IMR-90 (cell line): Measurements from ENCODE around the gene ETV6. TPM values are rescaled to one million over a fixed set of nuclear protein-coding genes. Genes with fewer than 3 reads are reported as not detected.

Experiments used
- ATAC-seq: fragments of 200-7000 bp; cut with Tn5 transposase; 2 replicates; pipeline ENCODE4 v1.9.1; 2020; ENCODE audit warnings: low read depth, mild to moderate bottlenecking, moderate library complexity
- BruUV-seq: library from RNA; stranded (reverse); fragments of 400-500 nt; replicated peaks from 2 replicates; lab custom pipeline; 2021; lab: Mats Ljungman, UMichigan
- CTCF ChIA-PET: fragments of 300-600 bp; formaldehyde crosslinking; extraction: SDS; loops from one replicate; lab custom pipeline; 2021; ENCODE audit warnings: antibody characterized with exemption; lab: Yijun Ruan, JAX
- POLR2A ChIA-PET: fragments of 300-600 bp; sonication (Branson Sonifier 250); formaldehyde crosslinking; loops from one replicate; lab custom pipeline; 2022; ENCODE audit warnings: antibody characterized with exemption; ENCODE audit not compliant: unreplicated experiment; lab: Charles Lee
- DNase-seq: peaks from one replicate; pipeline ENCODE4 v3.0.0; 2013
- H2AFZ ChIP-seq: replicated peaks from 2 replicates; pipeline ENCODE3; 2013; ENCODE audit warnings: low read length, mild to moderate bottlenecking; ENCODE audit not compliant: poor library complexity
- H2AK5ac ChIP-seq: 2 replicates; pipeline ENCODE4 v1.6.1; 2013; ENCODE audit warnings: low read depth, low read length, inconsistent platforms
- H2AK9ac ChIP-seq: replicated peaks from 2 replicates; pipeline ENCODE3; 2013; ENCODE audit warnings: mild to moderate bottlenecking, low read depth, low read length, moderate library complexity; ENCODE audit not compliant: poor library complexity
- H2BK120ac ChIP-seq: 2 replicates; pipeline ENCODE4 v1.6.1; 2013; ENCODE audit warnings: low read depth, low read length, inconsistent platforms
- H2BK15ac ChIP-seq: 3 replicates; pipeline ENCODE4 v1.6.1; 2013; ENCODE audit warnings: low read depth, low read length, inconsistent platforms
- H2BK20ac ChIP-seq: 2 replicates; pipeline ENCODE4 v1.6.1; 2013; ENCODE audit warnings: low read depth, mild to moderate bottlenecking, inconsistent platforms, low read length, moderate library complexity
- H2BK5ac ChIP-seq: 2 replicates; pipeline ENCODE4 v1.6.1; 2013; ENCODE audit warnings: mild to moderate bottlenecking, low read depth, low read length, inconsistent platforms; ENCODE audit not compliant: poor library complexity, severe bottlenecking
- H3K14ac ChIP-seq: replicated peaks from 2 replicates; pipeline ENCODE4 v1.6.1; 2013; ENCODE audit warnings: low read depth, low read length, inconsistent platforms
- H3K18ac ChIP-seq: 2 replicates; pipeline ENCODE4 v1.6.1; 2013; ENCODE audit warnings: low read depth, low read length, control low read depth
- H3K23ac ChIP-seq: 2 replicates; pipeline ENCODE4 v1.6.1; 2013; ENCODE audit warnings: low read depth, low read length, inconsistent platforms
- H3K27ac ChIP-seq: 2 replicates; pipeline ENCODE4 v1.5.1; 2013; ENCODE audit warnings: mild to moderate bottlenecking, control low read depth, low read length; ENCODE audit not compliant: insufficient read depth
- H3K27me3 ChIP-seq: 2 replicates; pipeline ENCODE4 v1.6.1; 2013; ENCODE audit warnings: low read length; ENCODE audit not compliant: control insufficient read depth, insufficient read depth
- H3K36me3 ChIP-seq: 2 replicates; pipeline ENCODE4 v1.6.1; 2013; ENCODE audit warnings: low read length, mixed read lengths; ENCODE audit not compliant: control insufficient read depth, insufficient read depth
- H3K4ac ChIP-seq: 2 replicates; pipeline ENCODE4 v1.6.1; 2013; ENCODE audit warnings: low read depth, low read length, inconsistent platforms
- H3K4me1 ChIP-seq: 2 replicates; pipeline ENCODE4 v1.6.1; 2013; ENCODE audit warnings: low read length, mixed read lengths; ENCODE audit not compliant: control insufficient read depth, insufficient read depth
- H3K4me2 ChIP-seq: 2 replicates; pipeline ENCODE4 v1.6.1; 2013; ENCODE audit warnings: low read depth, mild to moderate bottlenecking, control low read depth, low read length, moderate library complexity
- H3K4me3 ChIP-seq: 2 replicates; pipeline ENCODE4 v1.5.1; 2013; ENCODE audit warnings: low read depth, mild to moderate bottlenecking, control low read depth, low read length, moderate library complexity; ENCODE audit not compliant: insufficient read depth
- H3K56ac ChIP-seq: 2 replicates; pipeline ENCODE4 v1.6.1; 2013; ENCODE audit warnings: low read length, inconsistent platforms; ENCODE audit not compliant: insufficient read depth; ENCODE audit errors: extremely low read depth
- H3K79me1 ChIP-seq, 2 experiments: 2 replicates each; pipeline ENCODE4 v1.6.1; 2013; ENCODE audit warnings: low read length in 2 of 2, inconsistent platforms in 1 of 2, low read depth in 1 of 2
- H3K9ac ChIP-seq: 2 replicates; pipeline ENCODE4 v1.6.1; 2013; ENCODE audit warnings: low read depth, low read length, control low read depth
- H3K9me1 ChIP-seq: 2 replicates; pipeline ENCODE4 v1.6.1; 2013; ENCODE audit warnings: low read length, inconsistent platforms; ENCODE audit not compliant: insufficient read depth
- H3K9me3 ChIP-seq: 2 replicates; pipeline ENCODE4 v1.6.1; 2013; ENCODE audit warnings: low read length; ENCODE audit not compliant: control insufficient read depth, insufficient read depth
- H4K20me1 ChIP-seq: 2 replicates; pipeline ENCODE4 v1.6.1; 2013; ENCODE audit warnings: low read length, inconsistent platforms; ENCODE audit not compliant: insufficient read depth
- H4K5ac ChIP-seq: 2 replicates; pipeline ENCODE4 v1.6.1; 2013; ENCODE audit warnings: mild to moderate bottlenecking, low read depth, low read length, control low read depth
- H4K8ac ChIP-seq, 2 experiments: 2 replicates each; pipeline ENCODE4 v1.6.1; 2013; ENCODE audit warnings: low read depth in 2 of 2, low read length in 2 of 2, control low read depth in 1 of 2, inconsistent platforms in 1 of 2
- H4K91ac ChIP-seq: 2 replicates; pipeline ENCODE4 v1.6.1; 2013; ENCODE audit warnings: low read depth, low read length, inconsistent platforms; ENCODE audit not compliant: insufficient read depth
- NFE2L2 ChIP-seq: fragments of 150-350 bp; IDR thresholded peaks from 2 replicates; pipeline ENCODE4 v1.6.1; 2016; ENCODE audit warnings: low read depth, mild to moderate bottlenecking, low read length
- RFX5 ChIP-seq: IDR thresholded peaks from 2 replicates; pipeline ENCODE4 v1.8.0; 2012; ENCODE audit warnings: low read depth, mild to moderate bottlenecking, low read length, moderate library complexity
- SMC3 ChIP-seq: fragments of 150-350 bp; IDR thresholded peaks from 2 replicates; pipeline ENCODE4 v1.6.1; 2016; ENCODE audit warnings: low read depth, mild to moderate bottlenecking, antibody characterized with exemption, low read length, moderate library complexity
- USF2 ChIP-seq: fragments of 150-350 bp; IDR thresholded peaks from 2 replicates; pipeline ENCODE4 v1.6.1; 2017; ENCODE audit warnings: mild to moderate bottlenecking, antibody characterized with exemption, low read length, low read depth
- WGBS, 2 experiments: methylation state at CpG; one replicate each; pipeline versions ENCODE4 v1.1.5 to v1.1.7; 2013; ENCODE audit warnings: missing lambda C conversion rate in 2 of 2; ENCODE audit not compliant: insufficient read length in 1 of 2; ENCODE audit errors: extremely low coverage in 2 of 2; 5-methylcytosine and 5-hydroxymethylcytosine counted together
- dilution Hi-C: fragments of 300-500 bp; cut with HindIII; formaldehyde crosslinking; loops from one replicate; pipeline ENCODE4 v1.14.3; 2018; ENCODE audit warnings: low sequenced_read_pairs; ENCODE audit not compliant: unreplicated experiment
- in situ Hi-C: fragments of 300-500 bp; cut with MboI; formaldehyde crosslinking; loops from 3 replicates; pipeline ENCODE4 v1.14.3; 2019; ENCODE audit warnings: low sequenced_read_pairs, inconsistent platforms, mixed read lengths
- intact Hi-C: fragments of 100-400 bp; cut with micrococcal nuclease; formaldehyde crosslinking; loops from 2 replicates; pipeline ENCODE4 v1.10.0; 2022
- polyA plus RNA-seq, 3 experiments: library from polyadenylated mRNA; depleted of rRNA; stranded (reverse); fragments of >200 nt; gene quantifications; 2 replicates each; pipeline ENCODE4 v1.2.3, GENCODE V29; 2012; ENCODE audit warnings: low replicate concordance in 1 of 3
- total RNA-seq: library from RNA; depleted of rRNA; stranded (reverse); fragments of >200 nt; gene quantifications from 2 replicates; pipeline ENCODE4 v1.2.3, GENCODE V29; 2012

ETV6 gene
- total and polyA plus RNA-seq, 2 of the 4 experiments (the other 2 are of a cell fraction), result 8.4 to 9.9 TPM

- WGBS, 2 experiments, result no CpG with 5 or more reads among the region's 1 CpG
- POLR2A ChIA-PET, result no interaction called here
Observed at GRCh38 chr12:11922361-11922760, 272.9 kb downstream of the ETV6 start.

More at GRCh38 chr12:11922361-11922760, 272.9 kb downstream of the ETV6 start:
- no peak overlapping the region for H3K18ac ChIP-seq
- H2BK120ac ChIP-seq, result no peak overlapping the region
- H2BK5ac ChIP-seq, result no peak overlapping the region
- CTCF ChIA-PET, result interaction anchor here (0.6 kb wide), 1 partner anchor 32 kb away, joined by 4 read pairs; no protein-coding TSS in a partner anchor
- H2AK9ac ChIP-seq, result no peak overlapping the region
- ATAC-seq (no peak), DNase-seq (no peak)
- intact Hi-C loops (no loop called here), dilution Hi-C loops (no loop called here), in situ Hi-C loops (no loop called here)
- no TSS peak for BruUV-seq
- H3K79me1 ChIP-seq, result no peaks in the 10 kb centered on the region
- H3K56ac ChIP-seq, result no peak overlapping the region
- no peak overlapping the region for H4K91ac ChIP-seq
- no peak overlapping the region for H4K5ac ChIP-seq
- H3K4me3 ChIP-seq, result no peak overlapping the region
- H3K14ac ChIP-seq, result no peak overlapping the region
- peaks cover 34% of the 10 kb centered on the region for H3K27me3 ChIP-seq
- H2BK15ac ChIP-seq, result no peak overlapping the region
- H2BK20ac ChIP-seq, result no peak overlapping the region
- no peak overlapping the region for H2AK5ac ChIP-seq
- TF ChIP-seq USF2 (no peak), SMC3 (no peak), NFE2L2 (no peak), RFX5 (no peak)
- H2AFZ ChIP-seq, result no peak overlapping the region
- H3K4me1 ChIP-seq, result no peaks in the 10 kb centered on the region
- H3K27ac ChIP-seq, result no peak overlapping the region
- no peaks in the 10 kb centered on the region for H4K20me1 ChIP-seq
- no peak overlapping the region for H3K4ac ChIP-seq
- H3K36me3 ChIP-seq, result no peaks in the 10 kb centered on the region
- no peaks in the 10 kb centered on the region; the same call in 1 of the 2 replicates for H3K9me3 ChIP-seq
- no peak overlapping the region for H3K9ac ChIP-seq
- H3K4me2 ChIP-seq, result no peak overlapping the region
- no peaks in the 10 kb centered on the region for H3K9me1 ChIP-seq
- no peak overlapping the region for H3K23ac ChIP-seq
- H4K8ac ChIP-seq, result no peak overlapping the region
